C4-2B (cell line): ENCODE data around the gene PDE9A.

Experiments used
- CTCF ChIP-seq: fragments of 450-650 bp; conservative IDR thresholded peaks from 2 replicates; pipeline ENCODE4 v1.5.1; 2017; ENCODE audit warnings: mild to moderate bottlenecking
- ZFX ChIP-seq: fragments of 450-650 bp; IDR thresholded peaks from 2 replicates; pipeline ENCODE4 v1.6.1; 2017

GRCh38 chr21:42767561-42767835 is 114.1 kb downstream of the PDE9A start:
- no peak for TF ChIP-seq CTCF
- TF ChIP-seq ZFX: no peak
